GM21515 (cell line): ENCODE measurements around the gene ADIPOR2.

Experiments used
- ATAC-seq: cut with Tn5 transposase; IDR thresholded peaks from one replicate; pipeline ENCODE4 v1.9.1; 2021; ENCODE audit not compliant: unreplicated experiment

The ADIPOR2 gene, protein sequence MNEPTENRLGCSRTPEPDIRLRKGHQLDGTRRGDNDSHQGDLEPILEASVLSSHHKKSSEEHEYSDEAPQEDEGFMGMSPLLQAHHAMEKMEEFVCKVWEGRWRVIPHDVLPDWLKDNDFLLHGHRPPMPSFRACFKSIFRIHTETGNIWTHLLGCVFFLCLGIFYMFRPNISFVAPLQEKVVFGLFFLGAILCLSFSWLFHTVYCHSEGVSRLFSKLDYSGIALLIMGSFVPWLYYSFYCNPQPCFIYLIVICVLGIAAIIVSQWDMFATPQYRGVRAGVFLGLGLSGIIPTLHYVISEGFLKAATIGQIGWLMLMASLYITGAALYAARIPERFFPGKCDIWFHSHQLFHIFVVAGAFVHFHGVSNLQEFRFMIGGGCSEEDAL

DNA sequence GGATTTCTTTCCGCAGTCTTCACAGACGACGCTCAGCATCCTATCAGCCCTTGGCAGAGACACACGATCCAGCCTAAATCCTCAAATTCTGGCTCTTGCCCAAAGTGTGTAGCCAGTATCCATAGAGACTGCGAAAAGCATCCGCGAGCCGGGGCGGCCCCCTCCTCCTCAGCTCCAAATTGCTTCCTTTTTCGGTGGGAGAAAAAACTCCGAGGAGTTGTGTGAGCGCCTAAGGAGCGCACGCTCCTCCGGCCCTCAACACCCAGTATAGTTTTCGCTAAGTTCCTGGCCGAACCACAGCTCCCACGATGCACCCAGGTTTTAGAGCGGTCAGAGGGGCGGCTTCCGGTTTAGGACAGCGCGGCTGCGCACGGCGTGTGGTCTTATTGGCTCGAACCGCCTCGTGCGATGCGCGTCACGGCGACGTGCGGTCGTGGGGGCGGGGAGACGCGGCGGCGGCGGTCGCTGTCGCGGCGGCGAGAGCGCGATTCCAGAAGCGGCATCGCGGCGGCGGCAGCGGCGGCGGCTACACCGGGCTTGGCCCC lies at the start of gene ADIPOR2:
ADIPOR2 (plus strand) TSS at position 493 of the 545 bp plus-strand sequence. CDS start 63,274 bp downstream, outside the sequence.
- ATAC-seq = peak; percentile 95

DNA sequence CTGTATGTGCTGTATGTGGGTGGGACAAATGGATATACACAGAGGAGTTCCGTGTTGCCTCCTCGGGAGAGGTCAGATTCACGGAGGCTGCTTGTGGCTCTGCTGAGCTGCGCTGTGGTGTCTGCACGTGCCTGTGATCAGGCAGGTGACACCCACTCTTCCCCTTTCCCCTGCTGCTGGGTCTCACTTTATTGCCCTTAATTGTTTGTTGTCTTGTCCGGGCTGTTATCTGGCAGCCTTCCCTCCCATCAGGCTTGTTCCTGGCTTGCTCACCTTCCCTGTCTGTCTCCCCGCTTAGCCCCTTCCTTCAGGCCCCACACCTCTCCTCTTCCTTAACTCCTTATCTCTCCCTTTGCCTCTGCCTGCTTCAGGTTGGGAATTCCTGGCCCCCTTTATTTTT lies 48.4 kb upstream of the ADIPOR2 start:
- no peak for ATAC-seq

DNA sequence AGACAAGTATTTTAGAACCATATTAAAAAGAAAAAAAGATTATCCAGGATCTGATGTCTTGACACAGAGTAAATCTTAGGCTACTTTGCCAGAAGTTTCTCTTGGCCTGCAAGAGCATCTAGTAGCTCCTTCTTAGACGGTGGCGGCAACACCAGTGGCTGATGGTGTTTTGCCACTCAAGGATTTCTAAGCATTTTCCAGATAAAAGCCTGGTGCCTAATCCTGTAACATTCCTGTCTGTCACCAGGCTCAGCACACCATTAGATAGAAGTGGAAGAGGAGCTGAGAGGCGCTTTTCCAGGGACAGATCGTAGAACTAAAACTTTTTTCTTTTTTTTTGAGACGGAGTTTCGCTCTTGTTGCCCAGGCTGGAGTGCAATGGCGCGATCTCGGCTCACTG lies 47.8 kb upstream of the ADIPOR2 start:
- ATAC-seq = no peak

DNA sequence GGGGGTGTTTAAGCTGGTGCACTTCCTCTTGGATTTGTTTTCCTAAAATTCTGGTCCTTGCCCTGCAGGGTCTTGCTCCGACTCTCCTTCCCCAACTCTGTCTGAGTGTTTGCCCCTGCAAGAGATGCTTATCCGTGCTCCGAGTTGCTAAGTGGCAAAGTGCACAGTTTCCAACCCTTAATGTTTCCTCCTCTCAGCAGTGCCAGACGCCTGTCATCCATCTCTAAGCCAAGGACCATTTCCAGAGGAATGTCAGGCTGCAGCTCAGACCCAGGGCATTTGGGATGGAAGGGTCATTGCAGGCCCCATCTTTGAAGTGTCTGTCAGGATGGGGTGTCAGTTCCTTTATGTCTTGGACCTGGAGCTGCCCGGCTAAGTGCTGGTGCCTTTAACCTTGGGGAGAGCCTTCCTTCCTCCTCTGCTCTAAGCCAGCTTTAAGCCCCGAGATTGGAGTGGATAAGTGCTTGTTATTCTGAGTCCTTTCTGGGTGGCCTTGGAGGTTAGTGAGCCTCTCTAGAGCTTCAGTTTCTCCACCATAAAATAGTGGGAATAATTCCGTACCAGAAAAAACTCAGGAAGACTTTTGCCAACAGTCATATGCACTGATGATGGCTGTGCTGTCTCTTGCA lies 46.9 kb upstream of the ADIPOR2 start:
- ATAC-seq = no peak

DNA sequence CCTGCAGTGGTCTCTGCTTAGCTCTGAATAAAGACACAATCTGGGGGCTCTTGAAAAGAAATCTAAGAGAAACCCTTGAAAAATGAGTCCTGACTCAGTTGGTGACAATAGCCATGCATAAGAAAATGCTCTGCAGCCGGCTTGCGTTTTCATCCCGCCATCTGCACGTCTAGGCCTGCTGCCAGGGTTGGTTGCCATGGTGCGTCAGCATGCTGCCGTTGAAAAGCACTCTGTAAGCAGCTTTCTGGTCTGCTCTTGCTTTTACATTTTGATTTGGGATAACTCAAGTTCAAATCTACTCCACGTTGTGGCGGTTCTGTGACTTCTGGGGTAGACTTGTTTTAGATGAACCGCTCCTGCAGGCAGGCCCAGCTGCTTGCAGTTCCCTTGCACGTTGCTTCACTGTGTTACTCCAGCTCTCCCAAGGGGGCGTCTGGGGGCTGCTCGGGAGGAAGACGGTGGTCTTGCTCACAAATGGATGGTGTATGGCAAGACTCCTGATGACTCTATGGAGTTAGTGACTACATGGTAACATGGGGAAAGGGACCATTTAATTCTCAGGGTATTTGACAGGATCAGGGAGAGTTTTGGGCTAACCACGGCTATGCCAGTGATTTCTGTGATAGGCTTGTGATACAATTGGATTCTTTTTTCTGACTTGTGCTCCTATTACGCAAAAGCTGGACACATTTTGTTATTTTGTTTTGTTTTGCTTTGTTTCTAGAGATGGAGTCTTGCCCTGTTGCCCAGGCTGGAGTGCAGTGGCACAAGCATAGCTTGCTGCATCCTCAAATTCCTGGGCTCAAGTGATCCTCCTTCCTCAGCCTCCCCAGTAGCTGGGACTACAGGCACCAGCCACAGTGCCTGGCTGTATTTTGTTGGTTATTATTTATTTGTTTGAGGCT lies 46.1 kb upstream of the ADIPOR2 start:
- no peak for ATAC-seq

DNA sequence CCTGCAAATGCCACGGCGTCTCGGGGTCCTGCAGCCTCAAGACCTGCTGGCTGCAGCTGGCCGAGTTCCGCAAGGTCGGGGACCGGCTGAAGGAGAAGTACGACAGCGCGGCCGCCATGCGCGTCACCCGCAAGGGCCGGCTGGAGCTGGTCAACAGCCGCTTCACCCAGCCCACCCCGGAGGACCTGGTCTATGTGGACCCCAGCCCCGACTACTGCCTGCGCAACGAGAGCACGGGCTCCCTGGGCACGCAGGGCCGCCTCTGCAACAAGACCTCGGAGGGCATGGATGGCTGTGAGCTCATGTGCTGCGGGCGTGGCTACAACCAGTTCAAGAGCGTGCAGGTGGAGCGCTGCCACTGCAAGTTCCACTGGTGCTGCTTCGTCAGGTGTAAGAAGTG lies 45.1 kb upstream of the ADIPOR2 start:
- ATAC-seq = no peak

DNA sequence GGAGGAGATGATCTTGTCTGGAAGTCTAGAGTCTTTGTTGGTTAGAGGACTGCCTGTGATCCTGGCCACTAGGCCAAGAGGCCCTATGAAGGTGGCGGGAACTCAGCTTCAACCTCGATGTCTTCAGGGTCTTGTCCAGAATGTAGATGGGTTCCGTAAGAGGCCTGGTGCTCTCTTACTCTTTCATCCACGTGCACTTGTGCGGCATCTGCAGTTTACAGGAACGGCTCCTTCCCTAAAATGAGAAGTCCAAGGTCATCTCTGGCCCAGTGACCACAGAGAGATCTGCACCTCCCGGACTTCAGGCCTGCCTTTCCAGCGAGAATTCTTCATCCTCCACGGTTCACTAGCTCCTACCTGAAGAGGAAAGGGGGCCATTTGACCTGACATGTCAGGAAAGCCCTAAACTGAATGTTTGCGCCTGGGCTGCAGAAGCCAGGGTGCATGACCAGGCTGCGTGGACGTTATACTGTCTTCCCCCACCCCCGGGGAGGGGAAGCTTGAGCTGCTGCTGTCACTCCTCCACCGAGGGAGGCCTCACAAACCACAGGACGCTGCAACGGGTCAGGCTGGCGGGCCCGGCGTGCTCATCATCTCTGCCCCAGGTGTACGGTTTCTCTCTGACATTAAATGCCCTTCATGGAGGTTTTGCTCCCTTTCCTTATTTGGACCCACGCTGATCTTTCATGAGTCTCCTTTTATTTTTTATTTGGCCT lies 44.1 kb upstream of the ADIPOR2 start:
- no peak for ATAC-seq

DNA sequence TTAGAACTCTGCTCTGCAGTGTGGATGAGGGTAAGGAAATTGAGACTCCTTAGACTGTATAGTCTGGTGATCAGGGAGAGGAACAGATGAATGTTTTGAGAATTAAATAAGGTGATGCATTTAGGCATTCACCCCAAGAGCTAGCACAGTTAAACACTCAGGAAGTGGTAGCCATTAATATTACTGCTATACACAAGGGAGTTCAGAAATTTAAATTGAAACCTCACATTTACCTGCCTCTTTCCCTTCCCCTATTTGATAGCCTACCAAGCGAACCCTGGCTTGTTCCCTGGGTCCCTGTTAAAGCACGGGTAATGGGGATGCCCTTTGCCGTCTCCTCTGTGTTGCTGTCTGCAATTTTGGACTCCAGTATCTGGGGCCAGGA lies 43.6 kb upstream of the ADIPOR2 start:
- no peak for ATAC-seq

DNA sequence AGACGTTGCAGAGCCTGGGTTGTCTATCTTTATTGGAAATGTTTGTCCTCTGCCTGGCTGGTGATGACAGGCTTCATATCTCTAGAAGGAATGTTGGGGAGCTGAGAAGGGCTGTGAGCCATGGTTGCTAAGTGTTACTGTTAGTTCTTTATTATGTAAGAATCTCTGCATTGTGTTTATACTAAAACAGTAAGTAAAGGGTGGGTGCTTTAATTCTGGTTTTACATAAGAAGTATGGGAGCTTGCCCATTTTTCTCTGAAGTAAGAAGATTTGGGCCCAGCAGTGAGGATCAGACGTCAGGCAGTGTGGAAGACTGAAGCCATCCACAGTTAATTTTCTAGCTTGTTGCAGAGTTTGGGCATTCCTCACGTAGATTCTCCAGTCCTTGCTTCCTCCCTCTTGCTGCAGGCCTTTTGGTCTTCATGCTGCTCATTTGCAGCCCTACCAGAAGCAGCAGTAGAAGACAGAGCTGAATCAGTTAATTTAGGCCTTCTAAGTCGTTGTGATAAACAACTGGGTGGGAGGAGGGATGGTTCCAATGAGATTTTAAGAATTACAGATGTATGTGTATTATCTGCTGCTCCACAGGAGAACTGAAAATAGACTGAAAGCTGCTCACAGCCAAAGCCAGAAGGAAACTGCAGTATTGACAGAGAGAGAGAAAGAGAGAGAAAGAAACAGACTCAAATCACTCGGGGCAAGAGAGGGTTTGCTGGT lies 40.5 kb upstream of the ADIPOR2 start:
- ATAC-seq = no peak

DNA sequence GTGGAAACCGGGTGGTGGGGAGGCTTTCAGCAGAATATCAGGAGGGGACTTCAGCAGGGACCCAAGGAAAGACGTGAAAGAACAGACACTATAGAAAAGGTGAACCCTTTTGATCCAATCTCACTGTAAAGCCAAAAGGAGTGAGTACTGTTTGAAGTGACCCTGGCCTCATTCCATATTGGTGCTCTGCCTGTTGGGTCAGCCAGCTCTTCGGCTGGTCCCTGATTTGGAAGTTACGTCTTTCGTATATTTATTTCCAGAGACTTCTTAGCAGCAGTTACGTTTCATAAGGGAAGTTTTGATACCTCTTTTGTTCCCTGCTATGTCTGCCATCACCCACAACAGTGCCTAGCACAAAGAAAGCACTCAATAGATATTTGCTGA lies 39.9 kb upstream of the ADIPOR2 start:
- no peak for ATAC-seq

DNA sequence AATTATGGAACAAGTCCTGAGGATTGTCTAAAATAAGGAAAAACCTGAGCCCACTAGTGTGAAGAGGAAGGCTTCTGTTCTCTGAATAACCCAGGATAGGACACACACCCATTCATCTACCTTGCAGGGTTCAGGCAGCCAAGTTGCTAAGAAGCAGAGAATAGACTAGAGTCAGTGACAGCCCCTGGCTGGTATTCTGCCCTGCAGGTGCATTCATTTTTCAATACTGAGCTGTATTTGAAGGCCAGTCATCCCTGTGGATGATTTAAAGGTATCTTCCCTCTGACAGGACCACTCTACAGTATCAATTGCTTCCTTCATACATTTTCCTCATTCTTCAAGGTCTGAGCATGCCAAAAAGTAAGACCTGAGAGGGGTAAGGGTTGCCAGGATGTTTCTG lies 38.9 kb upstream of the ADIPOR2 start:
- ATAC-seq = no peak

DNA sequence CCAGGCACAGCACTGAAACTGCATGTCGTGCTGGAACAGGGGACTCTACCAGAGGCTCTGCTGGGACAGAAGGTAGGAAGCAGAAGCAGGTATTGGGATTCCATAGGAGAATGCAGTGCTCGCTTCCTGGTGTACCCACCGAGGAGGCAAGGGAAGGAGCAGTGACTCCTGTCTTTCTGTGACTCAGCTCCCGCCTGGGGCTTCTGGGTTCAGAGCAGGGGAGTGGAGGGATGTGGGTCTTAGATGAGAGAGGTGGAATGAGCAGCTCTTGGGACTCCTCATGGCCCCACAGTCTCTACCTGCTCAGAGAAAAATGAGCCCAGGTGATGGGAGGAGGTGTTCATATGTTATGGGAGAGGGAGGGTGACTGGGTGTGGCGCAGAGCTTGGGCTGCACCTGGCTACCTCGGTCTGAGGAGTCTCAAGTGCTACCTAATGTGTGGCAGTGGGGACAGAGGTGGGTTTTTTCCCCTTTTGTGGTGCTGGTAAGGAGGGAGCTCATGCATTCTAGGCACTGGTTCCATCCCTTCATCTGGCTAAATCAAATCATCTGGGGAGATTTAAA lies 35.6 kb upstream of the ADIPOR2 start:
- no peak for ATAC-seq

DNA sequence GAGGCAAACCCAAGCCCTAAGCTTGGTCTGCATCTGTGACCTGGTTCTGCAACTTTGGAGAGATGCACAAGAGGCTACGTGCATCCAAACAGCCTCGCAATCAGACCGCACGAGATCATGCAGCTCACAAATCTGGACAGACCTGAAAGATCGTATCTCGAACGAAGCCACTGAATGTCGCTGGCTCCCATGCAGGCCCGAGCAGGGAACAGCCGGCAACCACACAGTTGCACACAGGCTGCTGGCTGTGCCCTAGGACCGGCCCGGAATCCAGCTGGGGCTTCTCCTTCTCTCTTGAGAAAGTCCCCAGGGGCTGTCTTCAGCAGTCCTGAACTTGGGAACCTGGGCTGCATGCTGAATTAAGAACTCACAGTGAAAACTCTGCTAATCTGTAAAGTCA lies 34.0 kb upstream of the ADIPOR2 start:
- ATAC-seq = no peak

DNA sequence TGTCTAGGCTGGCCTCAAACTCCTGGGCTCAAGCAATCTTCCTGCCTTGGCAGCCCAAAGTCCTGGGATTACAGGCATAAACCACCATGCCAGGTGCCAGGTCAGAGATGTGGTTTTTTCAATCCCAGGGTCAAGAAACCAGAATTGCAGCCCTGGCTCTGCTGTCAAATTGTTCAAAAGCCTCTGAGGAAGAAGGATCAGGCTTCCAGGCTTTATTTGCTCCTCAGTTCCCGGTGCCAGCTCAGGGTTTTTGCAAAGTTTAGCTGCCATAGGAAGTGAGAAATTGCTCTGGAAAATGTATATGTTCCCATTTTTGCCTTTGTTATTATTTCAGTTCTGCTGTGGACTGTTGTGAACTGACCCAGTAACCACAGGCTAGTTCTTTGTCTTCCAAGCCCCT lies 33.2 kb upstream of the ADIPOR2 start:
- ATAC-seq = no peak

DNA sequence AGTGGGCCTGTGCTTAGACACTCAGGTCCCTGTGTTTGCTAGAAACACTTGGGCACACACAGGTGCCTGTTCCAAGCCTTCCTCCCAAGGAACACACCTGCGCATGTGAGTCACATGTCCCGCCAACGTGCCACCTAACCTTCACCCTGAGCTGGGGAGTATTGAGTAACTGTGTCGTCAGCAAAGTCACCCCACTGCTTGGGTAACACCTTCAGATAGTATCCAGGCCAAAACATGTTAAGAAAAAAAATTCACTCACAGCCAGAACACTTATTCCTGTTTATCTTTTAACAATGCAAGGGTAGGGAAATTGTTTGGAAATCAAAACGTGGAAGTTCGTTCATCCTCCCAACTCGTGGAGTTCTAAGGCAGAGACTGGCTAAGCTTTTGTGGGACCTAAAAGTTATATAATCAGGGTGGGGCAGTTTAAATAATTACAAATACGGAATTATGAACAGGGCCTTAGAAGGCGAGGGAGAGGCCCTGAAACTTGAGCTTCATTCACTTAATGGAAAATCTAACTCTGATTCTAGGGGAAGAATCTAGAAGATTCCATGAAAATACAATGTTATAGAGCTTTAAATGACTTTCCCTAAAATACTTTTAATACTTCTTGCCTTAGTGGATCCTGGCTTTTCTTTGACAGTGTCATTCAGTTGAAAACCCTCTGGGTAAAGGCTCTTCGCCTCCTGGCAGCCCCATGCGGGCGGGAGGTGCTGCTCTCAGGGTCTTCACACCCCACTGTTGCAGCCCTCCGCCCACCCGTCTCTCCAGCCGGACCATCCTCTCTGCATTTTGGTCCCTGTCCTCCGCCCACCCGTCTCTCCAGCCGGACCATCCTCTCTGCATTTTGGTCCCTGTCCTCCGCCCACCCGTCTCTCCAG lies 30.3 kb upstream of the ADIPOR2 start:
- no peak for ATAC-seq

DNA sequence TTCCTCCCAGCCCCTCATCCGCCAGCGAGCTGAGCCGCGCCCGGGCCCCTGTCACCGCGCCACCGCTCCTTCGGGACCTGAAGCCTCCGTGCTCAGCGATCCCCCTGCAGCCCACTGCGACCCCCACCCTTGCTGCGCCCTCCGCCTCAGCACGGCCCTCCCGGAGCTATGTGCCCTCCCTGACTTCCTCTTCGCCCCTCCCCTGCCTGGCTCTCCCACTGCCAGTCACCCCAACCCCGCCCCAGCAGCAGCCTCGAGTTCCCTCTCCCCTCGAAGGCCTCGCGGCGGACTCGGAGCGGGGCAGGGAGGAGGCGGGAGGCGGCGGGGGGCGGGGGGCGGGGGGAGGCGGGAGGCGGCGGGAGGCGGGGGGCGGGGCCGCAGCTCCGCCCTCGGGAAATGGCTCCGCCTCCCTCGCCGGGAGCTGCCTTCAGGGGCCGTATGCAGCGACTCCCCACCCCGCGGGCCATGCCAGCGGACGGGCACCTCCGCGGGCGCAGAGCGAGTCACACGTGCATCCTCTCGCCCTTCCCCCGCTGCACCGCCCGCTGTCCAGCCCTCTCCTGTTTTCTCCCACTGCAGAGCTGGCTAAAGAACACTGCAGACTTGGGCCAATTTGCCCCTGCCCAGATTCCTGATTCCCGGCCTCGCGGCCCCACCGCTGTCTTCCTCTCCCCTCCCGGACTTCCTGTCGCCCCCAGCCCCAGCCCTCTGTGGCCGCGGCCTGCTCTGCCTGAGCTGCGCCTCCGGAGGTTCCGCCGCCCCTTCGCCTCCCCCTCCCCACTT lies 29.1 kb upstream of the ADIPOR2 start:
- peak; percentile 50 for ATAC-seq

DNA sequence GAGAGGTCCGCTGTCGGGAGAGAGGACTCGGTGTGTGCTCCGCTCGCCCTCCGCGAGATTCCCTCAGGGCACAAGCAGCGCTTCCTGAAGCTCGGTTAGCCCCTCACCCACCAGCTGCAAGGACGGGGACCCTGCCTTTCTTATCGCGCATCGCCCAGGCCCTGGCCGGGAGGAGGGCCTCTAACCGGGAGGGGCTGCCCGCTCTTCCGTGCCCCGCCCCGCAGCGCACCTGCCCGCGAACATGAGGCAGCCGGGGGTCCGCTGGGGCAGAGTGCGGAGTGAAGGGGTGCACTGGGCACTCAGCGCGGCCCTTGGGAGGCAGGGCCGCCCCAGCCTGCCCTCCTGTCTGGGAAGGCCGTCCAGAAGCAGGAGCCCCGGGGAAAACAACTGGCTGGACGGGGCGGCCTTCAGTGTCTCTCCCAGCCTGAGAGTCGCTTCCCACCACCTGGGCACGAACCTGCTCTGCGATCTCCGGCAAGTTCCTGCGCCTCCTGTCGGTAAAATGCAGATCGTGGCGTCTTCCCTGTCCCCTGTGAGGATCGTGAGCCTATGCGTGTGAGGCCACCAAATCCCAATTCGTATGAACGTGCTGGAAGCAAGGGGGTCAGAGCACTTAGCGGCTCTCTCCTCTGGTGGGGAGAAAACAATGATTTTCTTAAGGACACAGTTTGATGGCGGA lies 28.0 kb upstream of the ADIPOR2 start:
- ATAC-seq = no peak
